Measurements from ENCODE around the gene GLIS1. TPM values are rescaled to one million over a fixed set of nuclear protein-coding genes. Genes with fewer than 3 reads are reported as not detected.

The GLIS1 gene
- total and polyA plus RNA-seq, 2 experiments from 2014 or later: 0.26 to 0.31 TPM

GRCh38 chr1:53653631-53654030 is 85.3 kb downstream of the GLIS1 start (continued):
- TF ChIP-seq ETS1 (IDR thresholded peaks at IDR 0.05) (no peak), EZH2phosphoT487 (IDR thresholded peaks at IDR 0.05; ENCODE audit: unreplicated experiment) (no peak), EZH2 (IDR thresholded peaks at IDR 0.05; ENCODE audit: low read depth, unreplicated experiment) (no peak), STAT1 (IDR thresholded peaks at IDR 0.05; ENCODE audit: unreplicated experiment) (no peak), CREB1 (CRISPR knock-in tag; IDR thresholded peaks at IDR 0.05; ENCODE audit: low read depth) (no peak)

- Histone ChIP-seq H3K79me2 (replicated peaks; ENCODE audit: insufficient read depth) (no peaks in the 10 kb centered on the region), H3K4me1 (ENCODE audit: insufficient read depth) (no peaks in the 10 kb centered on the region), H3K4me3 (no peak overlapping the region), H3K27ac (ENCODE audit: low read depth) (no peak overlapping the region), H3K4me2 (no peak overlapping the region), H3K9me2 (ENCODE audit: insufficient read depth) (no peaks in the 10 kb centered on the region), H2AFZ (no peak overlapping the region), H3F3A (replicated peaks; ENCODE audit: low read depth) (no peaks in the 10 kb centered on the region), H4K20me1 (replicated peaks; ENCODE audit: insufficient read depth) (no peaks in the 10 kb centered on the region), H3K36me3 (ENCODE audit: insufficient read depth) (no peaks in the 10 kb centered on the region), H3K27me3 (ENCODE audit: insufficient read depth) (no peaks in the 10 kb centered on the region)
- Mint-ChIP-seq H3K27ac (no peak overlapping the region), H3K36me3 (ENCODE audit: low read depth) (no peaks in the 10 kb centered on the region), H3K4me3 (no peak overlapping the region), H3K4me1 (peaks cover 21% of the 10 kb centered on the region), H3K27me3 (ENCODE audit: insufficient read depth, low read depth, poor library complexity) (peaks cover 11% of the 10 kb centered on the region), H3K9me3 (no peaks in the 10 kb centered on the region)
- TF ChIP-seq JUNB (IDR thresholded peaks at IDR 0.05; ENCODE audit: unreplicated experiment): no peak
- TF ChIP-seq ZNF462 (CRISPR knock-in tag; IDR thresholded peaks at IDR 0.05): no peak
- TF ChIP-seq POLR2AphosphoS5 (IDR thresholded peaks at IDR 0.05; ENCODE audit: low read depth): no peak
- no peak for TF ChIP-seq ZNF331 (CRISPR knock-in tag; IDR thresholded peaks at IDR 0.05; ENCODE audit: low read depth)
- TF ChIP-seq ZNF114 (CRISPR knock-in tag; IDR thresholded peaks at IDR 0.05): no peak
- TF ChIP-seq ETS1 (IDR thresholded peaks at IDR 0.05): no peak
- no peak for TF ChIP-seq STAT1 (IDR thresholded peaks at IDR 0.05; ENCODE audit: unreplicated experiment)
- TF ChIP-seq CREB1 (CRISPR knock-in tag; IDR thresholded peaks at IDR 0.05; ENCODE audit: low read depth): no peak
- ATAC-seq (peak; percentile 24; the same call in 1 of the 3 replicates), DNase-seq (ENCODE audit: low spot score) (no peak)
Observed at GRCh38 chr1:53653200-53653575, 85.8 kb downstream of the GLIS1 start.

All from GM23338 (cell line).